A549 (cell line): ENCODE data around the gene PPP1R15A.

Source experiments
- EP300 ChIP-seq, 2 experiments: fragments of >200 bp; sonication (Bioruptor Twin); formaldehyde crosslinking; IDR thresholded peaks; 2 replicates in 1 of 2; 3 replicates in 1 of 2; pipeline ENCODE4 v1.6.1; 2016 to 2017
- FOSL2 ChIP-seq, 2 experiments: fragments of 450-650 bp in 1 of 2; fragments of >200 bp in 1 of 2; sonication (Bioruptor Twin) in 1 of 2; formaldehyde crosslinking; IDR thresholded peaks; 2 replicates each; pipeline versions ENCODE4 v1.5.0 to v1.6.1; 2016 to 2020; ENCODE audit warnings: mild to moderate bottlenecking in 1 of 2, moderate library complexity in 1 of 2
- JUN ChIP-seq, 2 experiments: fragments of >200 bp; sonication (Bioruptor Twin); formaldehyde crosslinking; IDR thresholded peaks; 2 replicates in 1 of 2; 3 replicates in 1 of 2; pipeline ENCODE4 v1.6.1; 2016 to 2017
- KDM5A ChIP-seq: fragments of 200-600 bp; sonication (generic); IDR thresholded peaks from 2 replicates; pipeline ENCODE4 v1.6.1; 2016; ENCODE audit warnings: antibody characterized with exemption, mild to moderate bottlenecking
- PHF8 ChIP-seq: fragments of 200-600 bp; sonication (generic); IDR thresholded peaks from 2 replicates; pipeline ENCODE4 v1.6.1; 2016; ENCODE audit warnings: low read depth, mild to moderate bottlenecking, antibody characterized with exemption, moderate library complexity, borderline replicate concordance
- POLR2A ChIP-seq: IDR thresholded peaks from 2 replicates; pipeline ENCODE4 v1.6.1; 2012; ENCODE audit warnings: mild to moderate bottlenecking, low read length
- RFX5 ChIP-seq: fragments of 450-650 bp; IDR thresholded peaks from 2 replicates; pipeline ENCODE4 v1.7.1; 2014; ENCODE audit warnings: antibody characterized with exemption, mild to moderate bottlenecking, moderate library complexity
- RNF2 ChIP-seq: fragments of 200-600 bp; sonication (generic); IDR thresholded peaks from 2 replicates; pipeline ENCODE4 v1.6.1; 2016; ENCODE audit warnings: low read depth, mild to moderate bottlenecking, antibody characterized with exemption, moderate library complexity, borderline replicate concordance
- TP53 ChIP-seq: fragments of 250-450 bp; sonication (Bioruptor Pico); IDR thresholded peaks from 2 replicates; pipeline ENCODE4 v1.5.0; 2021; ENCODE audit warnings: mild to moderate bottlenecking, moderate library complexity
- ZSCAN20 ChIP-seq: fragments of 250-450 bp; sonication (Bioruptor Pico); IDR thresholded peaks from 2 replicates; pipeline ENCODE4 v1.8.0; 2022; ENCODE audit warnings: mild to moderate bottlenecking, moderate library complexity
- TF ChIP-seq, protein P1 (sequence below): fragments of >200 bp; sonication (Bioruptor Twin); formaldehyde crosslinking; IDR thresholded peaks from 3 replicates; pipeline ENCODE4 v1.5.1; 2016
- TF ChIP-seq, protein P2 (sequence below): fragments of 200-600 bp; sonication (generic); IDR thresholded peaks from 2 replicates; pipeline ENCODE4 v1.6.1; 2016; ENCODE audit warnings: antibody characterized with exemption, mild to moderate bottlenecking, moderate library complexity

DNA sequence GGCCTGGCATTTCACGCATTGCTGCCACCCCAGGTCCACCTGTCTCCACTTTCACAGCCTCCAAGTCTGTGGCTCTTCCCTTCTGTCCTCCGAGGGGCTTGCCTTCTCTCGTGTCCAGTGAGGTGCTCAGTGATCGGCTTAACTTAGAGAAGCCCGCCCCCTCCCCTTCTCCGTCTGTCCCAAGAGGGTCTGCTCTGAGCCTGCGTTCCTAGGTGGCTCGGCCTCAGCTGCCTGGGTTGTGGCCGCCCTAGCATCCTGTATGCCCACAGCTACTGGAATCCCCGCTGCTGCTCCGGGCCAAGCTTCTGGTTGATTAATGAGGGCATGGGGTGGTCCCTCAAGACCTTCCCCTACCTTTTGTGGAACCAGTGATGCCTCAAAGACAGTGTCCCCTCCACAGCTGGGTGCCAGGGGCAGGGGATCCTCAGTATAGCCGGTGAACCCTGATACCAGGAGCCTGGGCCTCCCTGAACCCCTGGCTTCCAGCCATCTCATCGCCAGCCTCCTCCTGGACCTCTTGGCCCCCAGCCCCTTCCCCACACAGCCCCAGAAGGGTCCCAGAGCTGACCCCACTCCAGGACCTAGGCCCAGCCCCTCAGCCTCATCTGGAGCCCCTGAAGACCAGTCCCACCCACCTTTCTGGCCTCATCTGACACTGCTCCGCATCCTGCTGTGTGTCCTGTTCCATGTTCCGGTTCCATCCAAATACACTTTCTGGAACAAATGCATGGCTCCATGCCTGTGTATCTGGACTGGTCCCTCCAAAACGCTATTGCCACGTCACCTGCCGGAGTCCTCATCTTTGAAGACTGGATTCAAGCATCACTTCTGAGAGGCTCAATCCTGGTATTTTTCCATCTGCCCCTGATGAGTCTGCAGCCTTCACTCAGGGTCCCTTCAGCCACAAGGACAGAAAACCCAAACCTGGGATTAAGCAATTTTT lies 50.6 kb downstream of the PPP1R15A start:
- TF ChIP-seq, protein P1, sequence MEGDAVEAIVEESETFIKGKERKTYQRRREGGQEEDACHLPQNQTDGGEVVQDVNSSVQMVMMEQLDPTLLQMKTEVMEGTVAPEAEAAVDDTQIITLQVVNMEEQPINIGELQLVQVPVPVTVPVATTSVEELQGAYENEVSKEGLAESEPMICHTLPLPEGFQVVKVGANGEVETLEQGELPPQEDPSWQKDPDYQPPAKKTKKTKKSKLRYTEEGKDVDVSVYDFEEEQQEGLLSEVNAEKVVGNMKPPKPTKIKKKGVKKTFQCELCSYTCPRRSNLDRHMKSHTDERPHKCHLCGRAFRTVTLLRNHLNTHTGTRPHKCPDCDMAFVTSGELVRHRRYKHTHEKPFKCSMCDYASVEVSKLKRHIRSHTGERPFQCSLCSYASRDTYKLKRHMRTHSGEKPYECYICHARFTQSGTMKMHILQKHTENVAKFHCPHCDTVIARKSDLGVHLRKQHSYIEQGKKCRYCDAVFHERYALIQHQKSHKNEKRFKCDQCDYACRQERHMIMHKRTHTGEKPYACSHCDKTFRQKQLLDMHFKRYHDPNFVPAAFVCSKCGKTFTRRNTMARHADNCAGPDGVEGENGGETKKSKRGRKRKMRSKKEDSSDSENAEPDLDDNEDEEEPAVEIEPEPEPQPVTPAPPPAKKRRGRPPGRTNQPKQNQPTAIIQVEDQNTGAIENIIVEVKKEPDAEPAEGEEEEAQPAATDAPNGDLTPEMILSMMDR, result no peak
- TF ChIP-seq, protein P2, sequence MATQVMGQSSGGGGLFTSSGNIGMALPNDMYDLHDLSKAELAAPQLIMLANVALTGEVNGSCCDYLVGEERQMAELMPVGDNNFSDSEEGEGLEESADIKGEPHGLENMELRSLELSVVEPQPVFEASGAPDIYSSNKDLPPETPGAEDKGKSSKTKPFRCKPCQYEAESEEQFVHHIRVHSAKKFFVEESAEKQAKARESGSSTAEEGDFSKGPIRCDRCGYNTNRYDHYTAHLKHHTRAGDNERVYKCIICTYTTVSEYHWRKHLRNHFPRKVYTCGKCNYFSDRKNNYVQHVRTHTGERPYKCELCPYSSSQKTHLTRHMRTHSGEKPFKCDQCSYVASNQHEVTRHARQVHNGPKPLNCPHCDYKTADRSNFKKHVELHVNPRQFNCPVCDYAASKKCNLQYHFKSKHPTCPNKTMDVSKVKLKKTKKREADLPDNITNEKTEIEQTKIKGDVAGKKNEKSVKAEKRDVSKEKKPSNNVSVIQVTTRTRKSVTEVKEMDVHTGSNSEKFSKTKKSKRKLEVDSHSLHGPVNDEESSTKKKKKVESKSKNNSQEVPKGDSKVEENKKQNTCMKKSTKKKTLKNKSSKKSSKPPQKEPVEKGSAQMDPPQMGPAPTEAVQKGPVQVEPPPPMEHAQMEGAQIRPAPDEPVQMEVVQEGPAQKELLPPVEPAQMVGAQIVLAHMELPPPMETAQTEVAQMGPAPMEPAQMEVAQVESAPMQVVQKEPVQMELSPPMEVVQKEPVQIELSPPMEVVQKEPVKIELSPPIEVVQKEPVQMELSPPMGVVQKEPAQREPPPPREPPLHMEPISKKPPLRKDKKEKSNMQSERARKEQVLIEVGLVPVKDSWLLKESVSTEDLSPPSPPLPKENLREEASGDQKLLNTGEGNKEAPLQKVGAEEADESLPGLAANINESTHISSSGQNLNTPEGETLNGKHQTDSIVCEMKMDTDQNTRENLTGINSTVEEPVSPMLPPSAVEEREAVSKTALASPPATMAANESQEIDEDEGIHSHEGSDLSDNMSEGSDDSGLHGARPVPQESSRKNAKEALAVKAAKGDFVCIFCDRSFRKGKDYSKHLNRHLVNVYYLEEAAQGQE, result no peak
- TF ChIP-seq EP300 (IDR thresholded peaks at IDR 0.05) (no peak), JUN (IDR thresholded peaks at IDR 0.05) (no peak), POLR2A (no peak), PHF8 (no peak), KDM5A (no peak), RFX5 (no peak), FOSL2 (IDR thresholded peaks at IDR 0.05) (no peak), FOSL2 (CRISPR knock-in tag; IDR thresholded peaks at IDR 0.05) (no peak), RNF2 (no peak), TP53 (CRISPR knock-in tag) (no peak), ZSCAN20 (no peak)
